GM12878 (cell line): Measurements from ENCODE around the gene LILRB5. TPM values are rescaled to one million over a fixed set of nuclear protein-coding genes. Genes with fewer than 3 reads are reported as not detected.
"Not testable (repeated sequence)": the region's sequence is repeated elsewhere in the genome, so short reads cannot be mapped to it uniquely, and the experiment has no call there.

Experiments used
- ATAC-seq: fragments of 200-7000 bp; cut with Tn5 transposase; 3 replicates; pipeline ENCODE4 v1.9.1; 2020; ENCODE audit warnings: mild to moderate bottlenecking, moderate library complexity
- BruUV-seq: library from RNA; stranded (reverse); fragments of 400-500 nt; replicated peaks from 2 replicates; lab custom pipeline; 2021; lab: Mats Ljungman, UMichigan
- CTCF ChIA-PET: fragments of 300-600 bp; sonication (Branson Sonifier 250); formaldehyde crosslinking; extraction: SDS; loops from one replicate; lab custom pipeline; 2021; ENCODE audit warnings: inconsistent platforms; lab: Yijun Ruan, JAX
- POLR2A ChIA-PET: fragments of 350-600 bp; formaldehyde crosslinking; extraction: SDS; loops from one replicate; lab custom pipeline; 2021; ENCODE audit warnings: inconsistent platforms; lab: Charles Lee
- RAD21 ChIA-PET: fragments of 300-600 bp; sonication (Branson Sonifier 250); formaldehyde crosslinking; loops from one replicate; lab custom pipeline; 2023; ENCODE audit warnings: antibody characterized with exemption; ENCODE audit not compliant: unreplicated experiment; lab: Charles Lee
- SMC1A ChIA-PET: fragments of 300-600 bp; sonication (Branson Sonifier 250); formaldehyde crosslinking; loops from one replicate; lab custom pipeline; 2023; ENCODE audit not compliant: unreplicated experiment, uncharacterized antibody; lab: Charles Lee
- DNase-seq: peaks from one replicate; pipeline ENCODE4 v3.0.0-alpha.2; 2011; ENCODE audit warnings: low read depth, low spot score
- FAIRE-seq: peaks from 3 replicates; lab custom pipeline; 2011; peaks lifted over from hg19 to GRCh38; lab: Jason Lieb, UNC
- H2AFZ ChIP-seq: 2 replicates; pipeline ENCODE4 v1.6.0; 2011; ENCODE audit warnings: low read depth, low read length, control low read depth; ENCODE audit not compliant: control insufficient read depth
- H3K27ac ChIP-seq: 2 replicates; pipeline ENCODE4 v1.5.1; 2011; ENCODE audit warnings: control low read depth; ENCODE audit not compliant: control insufficient read depth, insufficient read depth
- H3K27me3 ChIP-seq, 2 experiments: replicated peaks in 1 of 2; 2 replicates each; pipeline versions ENCODE4 v1.6.0 to v1.6.1; 2011; ENCODE audit warnings: low read length in 1 of 2; ENCODE audit not compliant: control insufficient read depth in 2 of 2, insufficient read depth in 2 of 2
- H3K36me3 ChIP-seq, 2 experiments: 2 replicates each; pipeline ENCODE4 v1.5.1; 2011; ENCODE audit warnings: low read length in 1 of 2; ENCODE audit not compliant: control insufficient read depth in 2 of 2, insufficient read depth in 2 of 2
- H3K4me1 ChIP-seq: 2 replicates; pipeline ENCODE4 v1.6.1; 2011; ENCODE audit warnings: mild to moderate bottlenecking, low read length, moderate library complexity, mixed read lengths; ENCODE audit not compliant: control insufficient read depth, insufficient read depth
- H3K4me2 ChIP-seq: 2 replicates; pipeline ENCODE4 v1.6.0; 2011; ENCODE audit warnings: control low read depth; ENCODE audit not compliant: control insufficient read depth, insufficient read depth
- H3K4me3 ChIP-seq: fragments of 200-600 bp; sonication (generic); 2 replicates; pipeline ENCODE4 v1.5.1; 2016
- H3K79me2 ChIP-seq: 2 replicates; pipeline ENCODE4 v1.6.0; 2011; ENCODE audit warnings: low read length; ENCODE audit not compliant: control insufficient read depth, insufficient read depth
- H3K9ac ChIP-seq: 2 replicates; pipeline ENCODE4 v1.8.0; 2011; ENCODE audit warnings: low read length, control low read depth, mixed read lengths; ENCODE audit not compliant: control insufficient read depth, insufficient read depth
- H3K9me3 ChIP-seq: replicated peaks from 3 replicates; pipeline ENCODE4 v1.5.1; 2011; ENCODE audit warnings: mild to moderate bottlenecking, low read length; ENCODE audit not compliant: control insufficient read depth, insufficient read depth
- H4K20me1 ChIP-seq: 2 replicates; pipeline ENCODE4 v1.6.0; 2011; ENCODE audit not compliant: control insufficient read depth, insufficient read depth
- WGBS: methylation state at CpG from one replicate; pipeline ENCODE4 v1.1.6; 2016; ENCODE audit warnings: low lambda C conversion rate; ENCODE audit not compliant: insufficient replicate concordance, insufficient coverage; ENCODE audit errors: missing lambda C conversion rate; 5-methylcytosine and 5-hydroxymethylcytosine counted together
- in situ Hi-C: fragments of 300-500 bp; cut with MboI; formaldehyde crosslinking; loops from 9 replicates; pipeline ENCODE4 v1.14.3; 2018; ENCODE audit warnings: mixed read lengths
- intact Hi-C: fragments of 100-400 bp; cut with micrococcal nuclease; formaldehyde crosslinking; loops from one replicate; pipeline ENCODE4 v1.14.2; 2022; ENCODE audit not compliant: unreplicated experiment
- polyA plus RNA-seq, 11 experiments: library from polyadenylated mRNA; depleted of rRNA in 4 of 11; unstranded in 6 of 11; stranded (reverse) in 5 of 11; fragments of >200 nt; fragmentation: Nextera tagmentation in 4 of 11; fragmentation: Illumina TruSeq in 1 of 11; extraction: Ambion mirVana in 4 of 11; extraction: Trizol in 1 of 11; gene quantifications; 1 replicate in 1 of 11; 2 replicates in 10 of 11; pipeline versions ENCODE4 v1.2.1 to v1.2.3, GENCODE V29; 2011 to 2016; ENCODE audit warnings: inconsistent platforms in 2 of 11, missing spikeins in 2 of 11, low read depth in 1 of 11
- total RNA-seq, 4 experiments: library from RNA; depleted of rRNA in 3 of 4; stranded (reverse); fragments of >200 nt in 3 of 4; fragmentation: Illumina TruSeq in 1 of 4; extraction: Trizol in 1 of 4; gene quantifications; 2 replicates each; pipeline versions ENCODE4 v1.2.1 to v1.2.3, GENCODE V29; 2013 to 2021

Gene LILRB5
- total and polyA plus RNA-seq, 10 of the 15 experiments (the other 5 are each of a cell fraction or from before 2014, with no cell fraction given), result 0.01 to 0.13 TPM; not detected in 8

DNA sequence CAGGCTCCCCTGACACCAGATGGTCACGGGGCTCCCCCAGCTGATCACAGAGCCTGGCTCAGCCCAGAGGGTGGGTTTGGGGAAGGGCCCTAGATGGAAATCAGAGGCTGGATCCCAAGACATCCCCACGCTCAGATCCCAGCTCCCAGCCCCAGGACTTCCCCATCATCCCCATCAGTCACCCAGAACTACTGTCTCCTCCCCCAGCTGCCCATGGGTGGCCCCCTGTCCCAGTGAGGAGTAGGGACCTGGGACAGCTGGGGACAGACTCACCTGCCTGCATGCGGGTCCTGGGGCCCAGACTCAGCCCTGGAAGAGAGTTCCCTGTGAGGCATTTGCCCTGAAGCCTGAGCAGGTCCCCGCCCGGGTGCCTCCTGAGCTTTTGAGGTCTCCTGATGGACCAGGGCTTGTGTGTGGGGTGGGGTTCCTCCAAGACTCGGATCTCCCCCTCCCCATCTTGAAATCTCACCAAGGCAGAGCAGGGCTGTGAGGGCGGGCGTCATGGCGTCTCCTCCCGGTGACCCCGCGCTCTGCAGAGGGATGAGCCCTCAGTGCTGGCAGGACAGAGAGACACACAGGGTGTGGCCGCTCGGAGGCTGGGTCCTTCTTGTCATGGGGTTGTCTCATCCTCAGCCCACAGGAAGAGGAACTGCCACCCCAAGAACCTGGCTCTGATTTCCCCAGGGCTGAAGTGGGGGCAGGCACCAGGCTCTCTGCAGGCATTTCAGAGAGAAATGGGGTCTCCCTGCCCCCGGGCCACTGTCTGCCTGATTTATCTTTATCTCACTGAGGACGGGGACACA, 34.4 kb downstream of the LILRB5 start, which contains the start of gene LILRB3:
LILRB3 (minus strand) TSS at position 534 of the 803 bp plus-strand sequence; CDS start at position 503, 31 bp downstream.
- in situ Hi-C loops, H3K79me2 ChIP-seq, H2AFZ ChIP-seq, SMC1A ChIA-PET, H3K4me2 ChIP-seq, BruUV-seq, H3K27me3 ChIP-seq, DNase-seq, POLR2A ChIA-PET, H3K36me3 ChIP-seq, FAIRE-seq, H3K9me3 ChIP-seq, RAD21 ChIA-PET, H3K4me1 ChIP-seq, H3K9ac ChIP-seq, H3K4me3 ChIP-seq, intact Hi-C loops, H3K27ac ChIP-seq, H4K20me1 ChIP-seq: not testable (repeated sequence)
- CTCF ChIA-PET, result interaction anchor here (1.0 to 1.2 kb wide), 2 partner anchors 10 to 43 kb away, joined by 3 to 6 read pairs; no protein-coding TSS in a partner anchor
- peak; percentile 43 for ATAC-seq
- 34% methylated on average over 16 of the region's 16 CpGs for WGBS

DNA sequence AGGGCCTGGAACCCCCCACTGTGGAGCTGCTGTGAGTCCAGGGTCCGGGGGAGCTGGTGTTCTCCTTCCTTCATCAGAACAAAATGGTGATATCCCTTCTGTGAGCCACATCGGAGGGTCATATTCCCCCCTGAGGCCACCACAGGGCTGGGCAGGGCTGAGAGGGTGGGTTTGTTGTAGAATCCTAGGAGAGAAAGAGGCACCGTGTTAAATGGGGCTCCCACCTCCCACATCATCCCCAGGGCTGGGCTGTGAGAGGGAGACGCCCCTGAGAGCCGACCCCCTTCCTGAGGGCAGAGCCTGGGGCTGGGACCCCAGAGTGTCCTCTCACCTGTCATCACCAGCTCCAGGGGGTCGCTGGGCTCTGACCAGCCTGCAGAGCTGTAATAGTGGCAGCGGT, 35.1 kb downstream of the LILRB5 start:
- H3K4me2 ChIP-seq, intact Hi-C loops, H4K20me1 ChIP-seq, POLR2A ChIA-PET, H3K27me3 ChIP-seq, SMC1A ChIA-PET, H2AFZ ChIP-seq, DNase-seq, H3K79me2 ChIP-seq, H3K4me1 ChIP-seq, in situ Hi-C loops, BruUV-seq, H3K4me3 ChIP-seq, FAIRE-seq, H3K9me3 ChIP-seq, H3K27ac ChIP-seq, H3K36me3 ChIP-seq, ATAC-seq, H3K9ac ChIP-seq: not testable (repeated sequence)
- whole genome bisulfite sequencing, result 34% methylated on average over 7 of the region's 7 CpGs
- ChIA-PET CTCF (interaction anchor here (1.2 kb wide), 1 partner anchor 10 kb away, joined by 3 read pairs; no protein-coding TSS in a partner anchor), RAD21 (interaction anchor here (1.3 kb wide), 1 partner anchor 17 kb away, joined by 3 read pairs; no protein-coding TSS in a partner anchor)

DNA sequence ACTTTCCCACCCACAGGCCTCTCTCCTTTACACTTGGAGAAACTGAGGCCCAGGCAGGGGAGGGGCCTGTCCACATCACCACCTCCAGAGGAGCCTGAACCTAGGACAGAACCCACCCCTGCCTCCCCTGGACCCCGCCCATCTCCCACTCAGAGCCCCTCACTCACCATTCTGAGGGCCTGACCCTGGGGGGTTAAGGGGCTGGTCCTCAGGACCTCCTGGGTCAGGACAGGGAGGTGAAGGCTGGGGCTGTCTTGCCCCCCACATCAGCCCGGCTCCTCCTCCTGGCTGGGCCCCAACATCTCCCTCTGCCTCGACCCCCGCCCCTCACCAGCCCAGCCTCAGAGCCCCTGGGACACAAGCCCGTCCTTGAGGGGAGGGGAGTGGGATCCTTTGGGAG, 37.4 kb downstream of the LILRB5 start:
- H3K9ac ChIP-seq, intact Hi-C loops, H3K4me2 ChIP-seq, BruUV-seq, POLR2A ChIA-PET, H3K27ac ChIP-seq, RAD21 ChIA-PET, H4K20me1 ChIP-seq, H3K4me1 ChIP-seq, FAIRE-seq, ATAC-seq, in situ Hi-C loops, H3K79me2 ChIP-seq, SMC1A ChIA-PET, H2AFZ ChIP-seq, H3K27me3 ChIP-seq, H3K4me3 ChIP-seq, H3K9me3 ChIP-seq, H3K36me3 ChIP-seq, DNase-seq, CTCF ChIA-PET: not testable (repeated sequence)
- 14% methylated on average over 5 of the region's 5 CpGs for WGBS
